Stimulated activated CD4-positive, alpha-beta T cell treated with anti-CD3 and anti-CD28 coated beads, Interleukin-2, amount 100 ng/mL, for 48 hours (primary cell): ENCODE results near the gene ABCA1.
A peak's percentile ranks its signal among the peaks of the same experiment; 100 is the strongest.
"Not testable (repeated sequence)": the region's sequence is repeated elsewhere in the genome, so short reads cannot be mapped to it uniquely, and the experiment has no call there.

Experiments used
- DNase-seq, 2 donors: peaks; one replicate each; pipeline ENCODE4 v3.0.0-alpha.2; 2020

ABCA1 gene, protein sequence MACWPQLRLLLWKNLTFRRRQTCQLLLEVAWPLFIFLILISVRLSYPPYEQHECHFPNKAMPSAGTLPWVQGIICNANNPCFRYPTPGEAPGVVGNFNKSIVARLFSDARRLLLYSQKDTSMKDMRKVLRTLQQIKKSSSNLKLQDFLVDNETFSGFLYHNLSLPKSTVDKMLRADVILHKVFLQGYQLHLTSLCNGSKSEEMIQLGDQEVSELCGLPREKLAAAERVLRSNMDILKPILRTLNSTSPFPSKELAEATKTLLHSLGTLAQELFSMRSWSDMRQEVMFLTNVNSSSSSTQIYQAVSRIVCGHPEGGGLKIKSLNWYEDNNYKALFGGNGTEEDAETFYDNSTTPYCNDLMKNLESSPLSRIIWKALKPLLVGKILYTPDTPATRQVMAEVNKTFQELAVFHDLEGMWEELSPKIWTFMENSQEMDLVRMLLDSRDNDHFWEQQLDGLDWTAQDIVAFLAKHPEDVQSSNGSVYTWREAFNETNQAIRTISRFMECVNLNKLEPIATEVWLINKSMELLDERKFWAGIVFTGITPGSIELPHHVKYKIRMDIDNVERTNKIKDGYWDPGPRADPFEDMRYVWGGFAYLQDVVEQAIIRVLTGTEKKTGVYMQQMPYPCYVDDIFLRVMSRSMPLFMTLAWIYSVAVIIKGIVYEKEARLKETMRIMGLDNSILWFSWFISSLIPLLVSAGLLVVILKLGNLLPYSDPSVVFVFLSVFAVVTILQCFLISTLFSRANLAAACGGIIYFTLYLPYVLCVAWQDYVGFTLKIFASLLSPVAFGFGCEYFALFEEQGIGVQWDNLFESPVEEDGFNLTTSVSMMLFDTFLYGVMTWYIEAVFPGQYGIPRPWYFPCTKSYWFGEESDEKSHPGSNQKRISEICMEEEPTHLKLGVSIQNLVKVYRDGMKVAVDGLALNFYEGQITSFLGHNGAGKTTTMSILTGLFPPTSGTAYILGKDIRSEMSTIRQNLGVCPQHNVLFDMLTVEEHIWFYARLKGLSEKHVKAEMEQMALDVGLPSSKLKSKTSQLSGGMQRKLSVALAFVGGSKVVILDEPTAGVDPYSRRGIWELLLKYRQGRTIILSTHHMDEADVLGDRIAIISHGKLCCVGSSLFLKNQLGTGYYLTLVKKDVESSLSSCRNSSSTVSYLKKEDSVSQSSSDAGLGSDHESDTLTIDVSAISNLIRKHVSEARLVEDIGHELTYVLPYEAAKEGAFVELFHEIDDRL (N-terminal part only)

DNA sequence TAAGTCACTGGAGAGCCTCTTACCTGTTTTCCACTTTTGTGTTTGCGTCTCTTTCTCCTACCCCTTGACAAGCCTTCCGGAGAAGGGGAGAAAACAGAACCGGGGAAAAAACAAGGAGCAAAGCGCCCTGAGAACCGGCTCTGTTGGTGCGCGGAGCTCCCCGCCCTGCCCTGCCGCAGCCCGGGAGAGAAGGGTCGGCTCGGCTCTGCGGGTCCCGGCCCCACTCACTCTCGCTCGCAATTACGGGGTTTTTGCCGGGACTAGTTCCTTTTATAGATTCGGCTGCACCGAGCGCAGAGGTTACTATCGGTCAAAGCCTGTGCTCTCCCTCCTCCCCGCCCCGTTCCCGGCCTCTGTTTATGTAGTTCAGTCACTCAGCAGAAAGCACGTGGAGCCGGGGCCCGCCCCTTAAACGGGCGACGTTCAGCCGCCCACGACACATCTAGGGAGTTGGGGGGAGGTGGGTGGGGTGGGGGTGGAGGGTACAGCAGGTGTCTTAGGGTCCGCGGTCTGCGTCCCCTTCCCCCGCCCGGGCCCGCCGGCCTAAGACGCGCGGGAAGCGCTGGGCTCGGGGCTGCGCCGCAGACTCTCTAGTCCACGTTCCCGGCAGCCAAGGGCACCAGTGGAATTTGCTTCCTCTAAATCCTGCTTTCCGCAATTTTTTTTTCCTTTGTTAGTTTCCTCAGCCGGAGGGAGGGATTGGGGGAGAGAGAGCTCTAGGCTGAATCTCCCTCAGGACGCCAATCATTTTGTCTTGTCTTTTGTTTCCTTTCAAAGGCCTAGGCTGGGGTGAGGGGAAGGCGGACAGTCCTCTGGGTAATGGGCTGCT lies at the start of gene ABCA1:
Gene ABCA1, minus strand, starts transcription at position 244 of the 829 bp plus-strand sequence. CDS start 24,476 bp downstream, outside the sequence.
- DNase-seq = peak; percentile 58 to 61

DNA sequence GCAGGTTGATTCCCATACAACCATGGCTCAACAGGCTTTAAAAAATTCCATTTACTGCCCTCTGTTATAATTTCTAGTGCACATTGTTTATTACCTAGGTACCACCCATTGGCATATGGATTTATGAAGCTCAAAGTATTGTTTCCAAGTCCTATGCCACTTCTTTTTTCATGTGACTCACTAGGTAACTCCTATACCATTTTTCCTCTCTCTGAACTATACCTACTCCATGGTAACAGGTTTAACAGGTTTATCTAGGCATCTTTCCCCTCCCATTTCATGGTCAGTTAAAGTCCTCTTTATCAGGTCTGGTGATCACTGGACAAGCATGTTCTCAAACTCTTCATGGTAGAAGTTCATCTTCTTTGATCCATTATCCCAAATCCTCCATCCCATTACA lies 49.6 kb upstream of the ABCA1 start:
- DNase-seq = no peak

DNA sequence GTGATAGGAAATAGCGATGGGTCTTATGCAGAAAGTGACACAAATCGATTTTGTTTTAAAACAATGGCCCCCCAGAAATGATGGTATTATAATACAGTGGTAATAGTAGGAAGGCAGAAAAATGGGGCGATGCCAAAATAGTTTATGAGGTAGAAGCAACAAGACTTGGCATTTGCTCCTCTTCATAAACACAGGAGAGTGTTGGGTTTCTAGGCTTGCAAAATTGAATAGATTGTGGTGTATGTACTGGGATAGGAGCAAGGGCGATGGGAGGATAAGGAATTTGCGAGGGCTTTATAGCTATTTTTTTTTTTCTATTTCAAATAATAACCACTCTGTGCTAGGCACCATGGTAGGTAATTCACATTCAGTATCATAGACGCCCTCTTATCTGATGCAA lies 49.2 kb upstream of the ABCA1 start:
- DNase-seq = no peak

DNA sequence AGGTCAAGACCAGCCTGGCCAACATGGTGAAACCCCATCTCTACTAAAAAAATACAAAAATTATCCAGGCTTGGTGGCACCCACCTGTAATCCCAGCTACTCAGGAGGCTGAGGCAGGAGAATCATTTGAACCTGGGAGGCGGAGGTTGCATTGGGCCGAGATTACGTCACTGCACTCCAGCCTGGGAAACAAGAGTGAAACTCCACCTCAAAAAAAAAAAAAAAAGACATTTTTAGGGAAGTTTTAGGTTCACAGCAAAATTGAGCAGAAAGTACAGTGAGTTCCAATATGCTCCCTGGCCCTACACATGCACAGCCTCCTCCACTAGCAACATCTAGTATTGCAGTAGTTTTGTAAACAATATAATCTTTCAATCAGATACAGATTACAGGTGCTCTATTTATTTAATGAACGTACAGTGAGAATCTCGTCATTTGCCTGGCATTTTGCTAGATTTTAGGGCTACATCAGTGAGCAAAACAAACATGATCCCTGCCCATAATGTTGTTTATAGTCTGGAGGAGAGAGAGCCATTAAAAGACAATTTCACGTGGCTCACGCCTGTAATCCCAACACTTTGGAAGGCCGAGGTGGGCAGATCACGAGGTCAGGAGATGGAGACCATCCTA lies 48.1 kb upstream of the ABCA1 start:
- DNase-seq = not testable (repeated sequence)

DNA sequence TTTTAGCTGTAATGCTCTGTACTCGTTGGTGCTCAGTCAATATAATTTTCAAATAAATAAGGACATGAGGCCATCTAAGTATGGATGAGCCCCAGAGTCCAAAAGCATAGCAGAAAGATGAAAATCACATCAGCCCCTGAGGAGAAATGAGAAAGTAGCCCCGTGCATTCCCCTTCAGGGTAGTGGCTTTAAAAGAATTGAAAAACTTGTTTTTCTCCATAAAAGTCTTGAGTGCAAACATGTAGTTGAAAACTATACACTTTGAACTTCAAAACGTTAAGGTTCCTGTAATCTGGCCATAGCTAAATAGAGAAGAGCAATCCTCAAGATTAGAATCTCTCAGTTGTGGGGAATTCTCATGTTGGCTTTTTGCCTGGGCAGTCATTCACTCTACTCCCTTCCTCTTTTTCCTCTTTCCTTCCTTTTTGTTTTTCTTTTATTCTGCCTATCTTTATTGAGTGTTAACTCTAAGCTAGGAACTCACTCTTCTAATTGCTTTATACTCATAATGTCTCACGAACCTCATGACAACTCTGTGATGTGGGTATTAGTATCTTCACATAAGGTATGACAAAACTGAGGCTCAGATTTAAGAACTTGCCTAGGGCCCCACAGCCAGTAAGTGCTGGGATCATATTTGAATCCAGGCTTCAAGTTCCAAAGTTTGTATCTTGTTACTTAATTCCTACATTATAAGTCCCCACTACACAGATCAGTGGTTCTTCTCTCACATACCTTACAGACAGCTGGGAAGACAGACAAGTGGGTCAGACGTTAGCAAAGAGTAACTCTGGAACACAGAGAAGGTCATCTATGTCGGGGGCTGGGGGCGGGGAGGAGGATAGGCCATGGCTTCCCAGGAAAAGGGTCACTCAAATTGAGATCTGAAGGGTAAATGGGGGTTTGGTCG lies 46.4 kb upstream of the ABCA1 start:
- DNase-seq = no peak

DNA sequence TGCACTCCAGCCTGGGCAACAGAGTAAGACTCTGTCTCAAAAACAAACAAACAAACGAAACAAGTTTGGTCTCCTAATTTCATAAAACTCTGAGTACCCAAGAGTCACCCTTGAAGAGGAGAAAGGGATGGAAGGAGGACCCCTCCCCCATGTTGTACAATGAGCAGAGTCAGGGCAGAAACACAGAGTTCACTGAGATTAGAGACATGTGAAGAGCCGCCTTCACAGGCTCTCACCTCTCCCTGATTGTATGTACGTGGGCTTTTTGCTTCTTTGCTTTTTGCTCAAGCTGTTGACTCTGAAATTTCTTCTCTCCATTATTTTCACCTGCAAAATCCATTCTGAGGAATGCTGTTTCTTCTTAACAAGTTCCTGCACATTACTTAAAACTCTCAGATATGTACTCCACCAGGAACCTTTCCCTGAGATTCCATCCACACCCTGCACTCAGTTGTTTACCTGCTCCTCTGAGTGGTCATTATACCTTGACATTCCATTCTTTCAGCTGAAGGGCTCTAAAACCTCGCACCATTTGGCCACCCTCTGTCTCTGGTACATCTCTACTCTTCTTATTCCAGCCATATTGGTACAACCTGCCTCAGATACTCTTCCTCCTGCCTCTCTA lies 44.4 kb upstream of the ABCA1 start:
- DNase-seq = no peak

DNA sequence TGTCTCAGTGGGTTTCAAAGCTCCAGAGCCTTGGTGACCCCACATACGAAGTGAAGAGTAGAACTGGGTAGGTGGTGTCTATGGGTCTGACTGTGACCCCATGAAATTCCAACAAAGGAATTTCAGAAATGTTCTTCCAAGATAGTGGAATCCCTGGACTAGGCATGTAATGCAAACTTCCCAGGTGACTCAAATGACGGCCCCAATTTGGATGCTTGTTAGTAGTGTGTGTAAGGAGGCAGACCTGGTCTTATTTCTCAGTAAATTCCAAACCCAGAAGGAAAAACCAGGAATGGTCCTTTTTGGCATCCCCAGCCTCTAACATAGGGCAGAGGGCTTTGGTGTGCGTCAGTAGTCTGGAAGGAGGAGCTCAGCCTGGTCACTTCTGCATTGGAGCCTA lies 43.6 kb upstream of the ABCA1 start:
- DNase-seq = no peak

DNA sequence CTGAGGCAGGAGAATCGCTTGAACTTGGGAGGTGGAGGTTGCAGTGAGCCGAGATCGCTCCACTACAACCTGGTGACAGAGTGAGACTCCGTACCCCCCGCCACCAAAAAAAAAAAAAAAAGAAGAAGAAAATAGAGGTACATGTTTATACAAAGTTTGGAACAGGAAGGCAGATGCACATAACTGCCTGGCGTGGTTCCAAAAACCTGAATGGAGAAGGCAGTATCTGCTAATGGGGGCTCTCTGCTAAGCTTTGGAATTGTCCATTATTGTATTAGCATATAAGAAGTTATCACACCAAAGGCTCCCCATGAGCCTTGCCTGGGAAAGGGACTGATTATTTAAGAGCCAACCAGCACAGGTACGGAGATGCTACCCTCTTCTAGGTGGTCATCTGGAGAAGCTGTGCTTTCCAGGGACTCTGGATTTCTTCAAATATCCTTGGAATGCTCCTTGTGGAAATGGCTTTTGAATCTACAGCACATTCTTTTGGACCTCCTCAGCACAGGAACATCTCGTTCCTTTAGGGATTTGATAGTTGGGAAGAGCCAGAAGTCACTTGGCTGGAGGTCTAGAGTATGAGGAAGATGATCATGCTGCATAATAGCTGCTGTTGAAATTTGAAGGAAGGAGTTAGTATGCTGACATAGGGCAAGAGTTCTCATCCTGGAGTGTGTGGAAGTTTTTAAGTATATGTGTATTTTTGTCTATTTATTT lies 42.5 kb upstream of the ABCA1 start:
- no peak for DNase-seq

DNA sequence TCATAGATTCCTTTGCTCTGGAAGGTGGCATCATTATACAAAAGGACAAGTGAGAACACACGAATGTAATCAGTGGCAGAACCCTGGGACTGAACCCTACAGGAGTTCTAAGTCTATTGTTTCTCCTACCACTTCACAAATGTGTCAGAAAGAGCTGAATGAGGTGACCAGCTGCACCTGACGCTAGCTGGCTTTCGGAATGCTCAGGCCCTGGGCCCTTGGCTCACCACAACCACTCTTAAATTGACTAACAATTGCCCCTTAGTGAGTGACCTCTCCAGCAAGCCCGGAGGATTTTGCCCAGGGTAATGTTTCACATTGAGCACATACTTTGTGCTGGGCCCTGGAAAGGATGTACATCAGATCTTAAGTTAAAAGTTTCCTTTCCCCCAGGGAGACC lies 41.2 kb upstream of the ABCA1 start:
- DNase-seq = no peak

DNA sequence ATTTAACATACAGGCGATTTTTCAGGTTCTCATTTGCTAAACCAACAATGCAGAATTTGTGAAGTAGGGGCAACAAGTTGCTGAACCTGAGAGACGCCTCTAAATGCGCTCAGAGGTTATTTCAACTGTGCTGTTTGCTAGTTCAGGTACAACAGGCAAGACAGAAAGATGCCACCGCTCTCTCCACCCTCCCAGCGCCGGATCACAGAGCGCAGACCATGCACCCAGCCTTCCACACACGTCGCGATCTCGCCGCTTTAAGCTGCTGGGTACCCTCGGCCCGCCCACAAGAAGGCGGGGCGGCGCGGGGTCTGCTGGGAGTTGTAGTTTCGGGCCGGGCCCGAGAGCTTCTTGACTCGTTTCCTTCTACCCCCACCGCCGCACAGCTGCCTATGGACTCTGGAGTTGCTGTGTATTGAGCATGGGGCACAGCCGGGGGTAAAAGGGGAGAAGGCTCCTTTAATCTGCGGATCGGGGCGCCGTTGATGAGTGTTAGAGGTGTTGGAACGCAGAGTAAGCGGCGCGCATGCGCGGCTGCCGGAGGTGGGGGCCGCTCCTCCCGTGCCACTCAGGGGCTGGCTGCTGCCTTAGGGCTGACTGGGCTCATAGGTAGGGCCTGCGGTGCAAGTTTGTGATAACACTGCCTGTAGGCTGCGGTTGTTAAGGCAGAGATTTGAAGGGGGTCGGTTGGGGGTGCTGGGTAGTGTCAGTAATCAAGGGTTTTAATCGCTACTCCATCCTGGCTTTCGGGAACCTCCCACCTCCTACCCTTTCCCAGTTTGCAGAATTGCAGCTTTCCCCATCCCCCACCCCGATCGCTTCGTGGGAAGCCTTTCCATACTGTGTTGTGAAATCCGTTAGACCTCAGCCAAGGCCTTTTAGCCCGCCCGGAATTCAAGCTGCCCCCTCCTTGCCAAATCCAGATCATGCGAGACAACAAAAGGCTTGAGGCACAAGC lies 40.3 kb upstream of the ABCA1 start:
- DNase-seq = peak; percentile 79 to 86

DNA sequence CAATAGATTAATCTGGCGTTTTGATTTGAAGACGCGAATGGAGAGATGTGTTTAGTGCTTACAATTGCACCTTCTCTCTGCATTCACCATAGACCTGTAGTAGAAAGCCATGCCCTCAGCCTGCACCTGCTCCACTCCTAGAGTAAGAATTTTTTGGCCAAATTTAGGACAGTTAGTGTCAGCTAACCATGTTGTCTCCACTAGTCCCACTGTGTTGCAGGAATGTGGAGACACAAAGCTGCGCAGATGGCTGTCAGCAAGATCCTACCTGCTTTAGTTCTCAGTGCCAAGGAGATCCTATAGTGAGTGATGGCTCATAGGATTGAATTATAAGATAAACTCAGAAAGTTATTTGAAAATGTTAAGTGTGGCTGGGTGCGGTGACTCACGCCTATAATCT lies 35.1 kb upstream of the ABCA1 start:
- DNase-seq = no peak

DNA sequence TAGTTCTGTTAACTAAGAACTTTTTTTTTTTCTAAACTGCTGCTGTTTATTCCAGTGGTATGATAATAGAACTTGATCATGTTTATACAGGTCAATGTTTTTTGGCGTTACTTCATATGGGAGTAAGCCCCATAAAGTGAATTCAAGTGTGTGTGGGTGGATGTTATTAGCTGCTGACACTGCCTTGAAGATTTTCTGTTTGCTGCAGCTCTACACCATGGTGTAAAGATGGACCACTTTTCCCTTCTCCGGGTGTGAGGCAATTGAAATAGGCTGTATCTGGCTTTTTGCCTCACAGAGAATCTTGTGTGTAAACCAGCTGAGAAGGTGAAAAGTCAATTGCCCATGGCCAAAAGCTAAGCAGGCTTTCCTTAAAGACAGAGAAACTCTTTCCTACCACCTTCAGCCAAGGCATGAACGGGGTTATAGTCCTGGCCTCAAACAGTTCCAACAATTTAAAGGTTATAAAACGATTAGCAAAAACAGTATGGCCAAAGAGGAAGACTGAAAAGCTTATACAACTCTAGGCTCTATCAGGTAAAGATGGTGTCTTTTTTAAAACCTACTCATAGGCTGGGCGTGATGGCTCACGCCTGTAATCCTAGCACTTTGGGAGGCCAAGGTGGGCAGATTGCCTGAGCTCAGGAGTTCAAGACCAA lies 33.9 kb upstream of the ABCA1 start:
- DNase-seq = no peak

DNA sequence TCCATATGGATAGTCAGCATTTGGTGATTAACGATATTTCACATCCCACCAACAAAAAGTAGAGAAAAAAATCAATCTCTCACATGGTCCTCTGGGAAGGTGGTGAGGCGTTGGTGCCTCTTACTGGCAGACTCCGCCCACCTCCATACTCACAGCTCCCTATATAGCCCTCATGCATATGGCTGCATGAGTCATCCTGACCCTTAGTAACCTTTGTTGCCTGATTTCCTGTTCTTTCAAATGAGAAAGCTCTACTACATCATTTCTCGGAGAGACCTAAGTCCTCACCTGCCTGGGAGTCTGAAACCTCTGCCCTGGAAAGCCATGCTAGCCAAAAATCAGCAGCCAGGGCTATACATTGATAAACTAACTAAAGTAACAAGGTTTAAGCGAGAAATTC lies 33.3 kb upstream of the ABCA1 start:
- peak; percentile 48 to 51 for DNase-seq

DNA sequence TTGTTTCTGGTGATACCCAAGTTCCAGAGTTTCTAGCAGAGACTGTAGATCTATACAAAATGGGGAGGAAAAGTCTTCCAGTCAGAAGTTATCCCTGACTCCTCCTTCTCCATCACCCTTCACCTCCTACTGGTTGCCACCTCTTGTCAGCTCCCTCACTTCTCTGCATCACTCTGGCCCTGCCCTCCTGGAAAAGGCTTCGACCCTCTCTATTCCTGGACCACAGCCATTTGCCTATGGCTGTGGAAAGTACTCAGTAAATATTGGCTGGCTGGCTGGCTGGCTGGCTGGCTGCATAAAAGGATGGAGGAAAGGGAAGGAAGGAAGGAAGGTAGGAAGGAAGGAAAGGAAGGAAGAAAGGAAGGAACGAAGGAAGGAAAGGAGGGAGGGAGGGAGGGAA lies 32.7 kb upstream of the ABCA1 start:
- DNase-seq = no peak

DNA sequence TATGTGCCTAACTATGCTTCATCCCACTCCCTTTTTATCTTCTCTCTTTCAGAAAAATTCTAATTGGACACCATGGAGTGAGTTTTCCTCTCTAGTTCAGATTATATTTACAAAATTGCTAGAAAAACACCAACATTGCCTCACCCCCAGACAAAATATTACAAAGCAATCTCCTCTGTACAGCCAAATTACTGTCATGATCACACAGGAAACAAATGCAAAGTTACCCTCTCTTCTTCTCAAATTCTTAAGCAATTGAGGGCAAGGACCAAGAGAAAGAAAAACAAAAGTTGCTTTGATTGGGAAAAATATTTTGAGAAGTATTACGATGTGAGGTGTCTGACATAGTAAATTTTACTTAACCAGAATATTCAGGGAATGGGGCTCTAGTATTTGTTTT lies 30.8 kb upstream of the ABCA1 start:
- DNase-seq = no peak

DNA sequence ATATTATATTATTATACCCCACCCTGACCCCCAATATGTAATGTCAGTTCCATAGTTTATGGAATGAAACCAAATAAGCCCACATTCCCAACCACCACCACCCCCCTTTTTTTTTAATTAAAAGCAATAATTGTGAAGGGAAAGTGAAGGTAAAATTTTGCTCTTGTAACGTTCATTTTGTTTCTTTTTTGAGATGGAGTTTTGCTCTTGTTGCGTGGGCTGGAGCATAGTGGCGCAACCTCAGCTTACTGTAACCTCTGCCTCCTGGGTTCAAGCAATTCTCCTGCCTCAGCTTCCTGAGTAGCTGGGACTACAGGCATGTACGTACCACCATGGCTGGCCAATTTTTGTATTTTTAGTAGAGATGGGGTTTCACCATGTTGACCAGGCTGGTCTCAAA lies 30.1 kb upstream of the ABCA1 start:
- DNase-seq = not testable (repeated sequence)

DNA sequence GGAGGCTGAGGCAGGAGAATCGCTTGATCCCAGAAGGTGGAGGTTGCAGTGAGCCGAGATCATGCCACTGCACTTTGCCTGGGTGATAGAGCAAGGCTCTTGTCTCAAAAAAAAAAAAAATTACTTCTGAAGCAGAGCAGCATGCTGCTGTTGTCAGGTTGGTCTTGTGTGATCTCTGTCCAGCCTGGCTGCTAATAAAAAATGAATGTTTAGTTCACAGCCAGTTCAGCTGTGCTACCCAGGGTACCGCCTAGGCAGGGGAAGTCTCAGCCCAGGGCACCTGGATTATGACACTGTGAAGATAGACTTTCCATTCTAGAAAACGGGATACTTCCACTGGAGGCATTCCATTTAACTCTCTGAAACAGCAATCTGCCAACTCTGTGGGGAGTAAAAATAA lies 23.5 kb upstream of the ABCA1 start:
- no peak for DNase-seq

DNA sequence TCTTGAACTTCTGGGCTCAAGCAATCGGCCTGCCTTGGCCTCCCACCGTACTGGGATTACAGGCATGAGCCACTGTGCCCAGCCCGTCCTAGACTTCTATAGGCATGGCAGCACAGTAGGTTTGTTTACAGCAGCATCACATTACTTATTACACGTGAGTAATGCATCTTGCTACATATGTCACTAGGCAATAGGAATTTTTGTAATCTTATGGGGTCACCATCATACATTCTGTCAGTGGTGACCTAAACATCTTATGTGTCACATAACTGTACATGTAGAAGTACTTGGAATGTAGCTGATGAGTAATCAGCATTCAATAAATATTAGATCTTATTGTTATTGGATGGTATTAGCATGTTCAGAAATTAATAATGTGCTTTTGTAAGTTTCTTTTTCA lies 22.9 kb upstream of the ABCA1 start:
- no peak for DNase-seq
